Measurements from ENCODE around the gene DHPS. TPM values are rescaled to one million over a fixed set of nuclear protein-coding genes. Genes with fewer than 3 reads are reported as not detected.
"Not testable (repeated sequence)": the region's sequence is repeated elsewhere in the genome, so short reads cannot be mapped to it uniquely, and the experiment has no call there.

The DHPS gene
- total RNA-seq, 1 donor from 2014 or later: 77.1 TPM

- no peak for ATAC-seq
- intact Hi-C loops (cut with DNase I): no loop called here
- DNase-seq (ENCODE audit: low spot score): no peak
These were observed 27.0 kb upstream of the DHPS start for GRCh38 chr19:12708641-12709040.

GRCh38 chr19:12706332-12706718, 24.6 kb upstream of the DHPS start:
- DNase-seq (ENCODE audit: low spot score) (no peak), ATAC-seq (no peak)
- intact Hi-C loops (cut with DNase I): no loop called here

- ATAC-seq: no peak
- intact Hi-C loops (cut with DNase I): no loop called here
- DNase-seq (ENCODE audit: low spot score): no peak
These were observed 24.1 kb upstream of the DHPS start for GRCh38 chr19:12705654-12706331.

GRCh38 chr19:12705169-12705568, 23.5 kb upstream of the DHPS start:
- DNase-seq (ENCODE audit: low spot score): no peak
- intact Hi-C loops (cut with DNase I): no loop called here
- ATAC-seq: no peak

GRCh38 chr19:12703046-12703445, 21.4 kb upstream of the DHPS start:
- DNase-seq (ENCODE audit: low spot score): no peak
- intact Hi-C loops (cut with DNase I): no loop called here
- no peak for ATAC-seq

GRCh38 chr19:12701596-12702282, 20.1 kb upstream of the DHPS start:
- DNase-seq (ENCODE audit: low spot score): peak; percentile 59
- intact Hi-C loops (cut with DNase I): no loop called here
- no peak for ATAC-seq

GRCh38 chr19:12698138-12698537, 16.5 kb upstream of the DHPS start:
- intact Hi-C loops (cut with DNase I): no loop called here
- no peak for DNase-seq (ENCODE audit: low spot score)
- no peak for ATAC-seq

GRCh38 chr19:12697425-12697824, 15.7 kb upstream of the DHPS start:
- ATAC-seq; intact Hi-C loops (cut with DNase I); DNase-seq (ENCODE audit: low spot score): not testable (repeated sequence)

- ATAC-seq (peak; percentile 95), DNase-seq (ENCODE audit: low spot score) (peak; percentile 98)
- intact Hi-C loops (cut with DNase I): no loop called here
These were observed 15.0 kb upstream of the DHPS start, which contains the start of gene FBXW9 for GRCh38 chr19:12696366-12697335. Gene FBXW9, minus strand, starts transcription at chr19:12696631. Its CDS starts 50 bp downstream, at chr19:12696581.

GRCh38 chr19:12695997-12696365, 14.3 kb upstream of the DHPS start:
- ATAC-seq (peak; percentile 3), DNase-seq (ENCODE audit: low spot score) (no peak)
- intact Hi-C loops (cut with DNase I): no loop called here

- ATAC-seq: no peak
- intact Hi-C loops (cut with DNase I): no loop called here
- no peak for DNase-seq (ENCODE audit: low spot score)
These were observed 13.8 kb upstream of the DHPS start for GRCh38 chr19:12695514-12695913.

- intact Hi-C loops (cut with DNase I): no loop called here
- no peak for ATAC-seq
- no peak for DNase-seq (ENCODE audit: low spot score)
These were observed 13.4 kb upstream of the DHPS start for GRCh38 chr19:12695096-12695495.

- intact Hi-C loops (cut with DNase I): no loop called here
- DNase-seq (ENCODE audit: low spot score) (peak; percentile 61), ATAC-seq (no peak)
These were observed 13.0 kb upstream of the DHPS start for GRCh38 chr19:12694641-12695040.

- ATAC-seq (no peak), DNase-seq (ENCODE audit: low spot score) (no peak)
- intact Hi-C loops (cut with DNase I): no loop called here
These were observed 11.3 kb upstream of the DHPS start for GRCh38 chr19:12692960-12693359.

- intact Hi-C loops (cut with DNase I): no loop called here
- no peak for DNase-seq (ENCODE audit: low spot score)
- ATAC-seq: no peak
These were observed 8.0 kb upstream of the DHPS start for GRCh38 chr19:12689581-12690216.

GRCh38 chr19:12689012-12689411, 7.3 kb upstream of the DHPS start:
- ATAC-seq (no peak), DNase-seq (ENCODE audit: low spot score) (no peak)
- intact Hi-C loops (cut with DNase I): no loop called here

- ATAC-seq (no peak), DNase-seq (ENCODE audit: low spot score) (peak; percentile 57)
- intact Hi-C loops (cut with DNase I): no loop called here
These were observed 6.0 kb upstream of the DHPS start, which contains the start of gene GNG14 for GRCh38 chr19:12687496-12688196. Gene GNG14, plus strand, starts transcription at chr19:12687998. Its CDS starts 51 bp downstream, at chr19:12688049.

- intact Hi-C loops (cut with DNase I): no loop called here
- ATAC-seq: no peak
- no peak for DNase-seq (ENCODE audit: low spot score)
These were observed 4.2 kb upstream of the DHPS start for GRCh38 chr19:12685831-12686230.

Measured in sciatic nerve (tissue), 2 donors.